ENCODE measurements around the gene RCOR2. TPM values are rescaled to one million over a fixed set of nuclear protein-coding genes. Genes with fewer than 3 reads are reported as not detected.

The RCOR2 gene
- total and polyA plus RNA-seq, 2 donors (not counting 1 experiment from before 2014, with no cell fraction given): 1.8 to 5.6 TPM

DNA sequence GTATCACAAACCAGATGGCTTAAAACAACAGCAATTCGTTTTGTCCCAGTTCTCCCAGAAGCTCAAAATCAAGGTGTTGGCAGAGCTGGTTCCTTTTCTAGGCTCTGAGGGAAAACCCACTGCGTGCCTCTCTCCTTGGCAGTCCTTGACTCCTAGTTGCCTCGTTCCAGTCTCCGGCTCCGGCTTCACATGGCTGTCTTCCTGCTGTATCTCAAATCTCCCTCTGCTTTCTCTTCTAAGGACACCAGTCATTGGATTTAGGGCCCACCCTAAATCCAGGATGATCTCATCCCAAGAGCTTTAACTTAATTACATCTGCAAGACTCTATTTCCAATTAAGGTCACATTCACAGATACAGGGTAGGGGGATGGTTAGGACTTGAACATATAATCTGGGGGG, 12.7 kb upstream of the RCOR2 start:
- no peaks in the 10 kb centered on the region for H3K79me2 ChIP-seq (ENCODE audit: control insufficient read depth, insufficient read depth, low read length)
- no peak for TF ChIP-seq CTCF (conservative IDR thresholded peaks at IDR 0.05 in 1 of 2, IDR thresholded peaks at IDR 0.05 in 1 of 2; ENCODE audit: low read depth in 1 of 2, low read length in 2 of 2)
- TF ChIP-seq EZH2 (IDR thresholded peaks at IDR 0.05; ENCODE audit: low read length, missing control alignments): no peak
- H3K4me1 ChIP-seq (ENCODE audit: control insufficient read depth, extremely low read depth, insufficient read depth, low read length): no peaks in the 10 kb centered on the region
- no peaks in the 10 kb centered on the region for H3K27me3 ChIP-seq (ENCODE audit: control insufficient read depth, insufficient read depth, low read length)
- no peaks in the 10 kb centered on the region for H3K36me3 ChIP-seq (ENCODE audit: control insufficient read depth, insufficient read depth, low read length)
- H3K4me3 ChIP-seq (replicated peaks in 1 of 4; ENCODE audit: control extremely low read depth in 1 of 4, insufficient read depth in 1 of 4, low read depth in 3 of 4, low read length in 4 of 4): no peak overlapping the region
- H4K20me1 ChIP-seq (ENCODE audit: control insufficient read depth, extremely low read depth, insufficient read depth, low read length): no peaks in the 10 kb centered on the region
- H2AFZ ChIP-seq (ENCODE audit: low read length): no peak overlapping the region
- no peak overlapping the region for H3K9ac ChIP-seq (ENCODE audit: insufficient read depth, low read length)
- DNase-seq (ENCODE audit: low read depth in 2 of 2): no peak
- H3K9me3 ChIP-seq (ENCODE audit: control insufficient read depth, insufficient read depth, low read depth, low read length): no peaks in the 10 kb centered on the region
- no peak overlapping the region for H3K4me2 ChIP-seq (ENCODE audit: extremely low read depth, insufficient read depth, low read length)
- no peak overlapping the region for H3K27ac ChIP-seq (ENCODE audit: insufficient read depth, low read length)

GRCh38 chr11:63923319-63923718, 6.4 kb upstream of the RCOR2 start:
- Histone ChIP-seq H3K79me2 (ENCODE audit: control insufficient read depth, insufficient read depth, low read length) (no peaks in the 10 kb centered on the region), H4K20me1 (ENCODE audit: control insufficient read depth, extremely low read depth, insufficient read depth, low read length) (no peaks in the 10 kb centered on the region), H3K9me3 (ENCODE audit: control insufficient read depth, insufficient read depth, low read depth, low read length) (no peaks in the 10 kb centered on the region), H3K27me3 (ENCODE audit: control insufficient read depth, insufficient read depth, low read length) (peaks cover 6% of the 10 kb centered on the region), H2AFZ (ENCODE audit: low read length) (no peak overlapping the region), H3K36me3 (ENCODE audit: control insufficient read depth, insufficient read depth, low read length) (no peaks in the 10 kb centered on the region), H3K9ac (ENCODE audit: insufficient read depth, low read length) (no peak overlapping the region), H3K4me3 (replicated peaks in 1 of 4; ENCODE audit: control extremely low read depth in 1 of 4, insufficient read depth in 1 of 4, low read depth in 3 of 4, low read length in 4 of 4) (no peak overlapping the region), H3K4me1 (ENCODE audit: control insufficient read depth, extremely low read depth, insufficient read depth, low read length) (peaks cover 14% of the 10 kb centered on the region), H3K27ac (ENCODE audit: insufficient read depth, low read length) (no peak overlapping the region), H3K4me2 (ENCODE audit: extremely low read depth, insufficient read depth, low read length) (no peak overlapping the region)
- TF ChIP-seq CTCF (conservative IDR thresholded peaks at IDR 0.05 in 1 of 2, IDR thresholded peaks at IDR 0.05 in 1 of 2; ENCODE audit: low read depth in 1 of 2, low read length in 2 of 2): no peak
- TF ChIP-seq EZH2 (IDR thresholded peaks at IDR 0.05; ENCODE audit: low read length, missing control alignments): no peak
- no peak for DNase-seq (ENCODE audit: low read depth in 2 of 2)

GRCh38 chr11:63922673-63923192, 5.8 kb upstream of the RCOR2 start:
- Histone ChIP-seq H3K36me3 (ENCODE audit: control insufficient read depth, insufficient read depth, low read length) (no peaks in the 10 kb centered on the region), H3K27ac (ENCODE audit: insufficient read depth, low read length) (no peak overlapping the region), H3K79me2 (ENCODE audit: control insufficient read depth, insufficient read depth, low read length) (no peaks in the 10 kb centered on the region), H3K9me3 (ENCODE audit: control insufficient read depth, insufficient read depth, low read depth, low read length) (no peaks in the 10 kb centered on the region), H3K4me2 (ENCODE audit: extremely low read depth, insufficient read depth, low read length) (no peak overlapping the region), H3K4me1 (ENCODE audit: control insufficient read depth, extremely low read depth, insufficient read depth, low read length) (peaks cover 17% of the 10 kb centered on the region), H3K27me3 (ENCODE audit: control insufficient read depth, insufficient read depth, low read length) (peaks cover 6% of the 10 kb centered on the region), H3K9ac (ENCODE audit: insufficient read depth, low read length) (no peak overlapping the region), H4K20me1 (ENCODE audit: control insufficient read depth, extremely low read depth, insufficient read depth, low read length) (no peaks in the 10 kb centered on the region), H3K4me3 (replicated peaks in 1 of 4; ENCODE audit: control extremely low read depth in 1 of 4, insufficient read depth in 1 of 4, low read depth in 3 of 4, low read length in 4 of 4) (no peak overlapping the region), H2AFZ (ENCODE audit: low read length) (no peak overlapping the region)
- no peak for DNase-seq (ENCODE audit: low read depth in 2 of 2)
- TF ChIP-seq EZH2 (IDR thresholded peaks at IDR 0.05; ENCODE audit: low read length, missing control alignments) (no peak), CTCF (conservative IDR thresholded peaks at IDR 0.05 in 1 of 2, IDR thresholded peaks at IDR 0.05 in 1 of 2; ENCODE audit: low read depth in 1 of 2, low read length in 2 of 2) (no peak)
